OCI-LY1 (cell line): ENCODE data around the gene RAB42.
"Not testable (repeated sequence)": the region's sequence is repeated elsewhere in the genome, so short reads cannot be mapped to it uniquely, and the experiment has no call there.

Experiments
- H2AFZ ChIP-seq: fragments of 200-600 bp; sonication (generic), shearing (Covaris generic); 2 replicates; pipeline ENCODE4 v1.6.0; 2014; ENCODE audit warnings: antibody characterized with exemption, mild to moderate bottlenecking, low read length
- H3F3A ChIP-seq: fragments of 200-600 bp; sonication (generic), shearing (Covaris generic); 2 replicates; pipeline ENCODE4 v1.6.0; 2014; ENCODE audit warnings: mild to moderate bottlenecking, antibody characterized with exemption, low read length, moderate library complexity; ENCODE audit not compliant: insufficient read depth
- H3K27ac ChIP-seq: fragments of 200-600 bp; sonication (generic); 2 replicates; pipeline ENCODE4 v1.5.1; 2014; ENCODE audit warnings: low read length, mixed run types, mild to moderate bottlenecking, low read depth; ENCODE audit not compliant: poor library complexity, severe bottlenecking
- H3K27me3 ChIP-seq: fragments of 200-600 bp; sonication (generic); 2 replicates; pipeline ENCODE4 v1.6.0; 2014; ENCODE audit warnings: antibody characterized with exemption, mild to moderate bottlenecking, low read length, moderate library complexity; ENCODE audit not compliant: insufficient read depth
- H3K36me3 ChIP-seq: fragments of 200-600 bp; sonication (generic); 2 replicates; pipeline ENCODE4 v1.6.1; 2014; ENCODE audit warnings: mild to moderate bottlenecking, antibody characterized with exemption, low read length, moderate library complexity, mixed read lengths; ENCODE audit not compliant: insufficient read depth
- H3K4me1 ChIP-seq: fragments of 200-600 bp; sonication (generic); 2 replicates; pipeline ENCODE4 v1.5.1; 2014; ENCODE audit warnings: mild to moderate bottlenecking, low read length, moderate library complexity; ENCODE audit not compliant: insufficient read depth, severe bottlenecking
- H3K4me2 ChIP-seq: fragments of 200-600 bp; sonication (generic), shearing (Covaris generic); 2 replicates; pipeline ENCODE4 v1.6.1; 2014; ENCODE audit warnings: low read length
- H3K4me3 ChIP-seq: fragments of 200-600 bp; sonication (generic); 2 replicates; pipeline ENCODE4 v1.5.1; 2014; ENCODE audit warnings: low read length, low read depth, mild to moderate bottlenecking, mixed read lengths; ENCODE audit not compliant: poor library complexity, severe bottlenecking
- H3K79me2 ChIP-seq: fragments of 200-600 bp; shearing (Covaris generic); 2 replicates; pipeline ENCODE4 v1.6.1; 2016; ENCODE audit warnings: mixed run types, low read length, mixed read lengths; ENCODE audit not compliant: insufficient read depth
- H3K9ac ChIP-seq: fragments of 200-600 bp; sonication (generic), shearing (Covaris generic); 2 replicates; pipeline ENCODE4 v1.6.1; 2014; ENCODE audit warnings: mild to moderate bottlenecking, low read length, mixed read lengths
- H3K9me2 ChIP-seq: fragments of 200-600 bp; sonication (generic), shearing (Covaris generic); 2 replicates; pipeline ENCODE4 v1.6.1; 2014; ENCODE audit warnings: low read depth, mild to moderate bottlenecking, low read length, mixed read lengths
- H3K9me3 ChIP-seq: fragments of 200-600 bp; shearing (Covaris generic); 2 replicates; pipeline ENCODE4 v1.6.1; 2014; ENCODE audit warnings: low read length, mixed read lengths
- H4K20me1 ChIP-seq: fragments of 200-600 bp; sonication (generic), shearing (Covaris generic); 2 replicates; pipeline ENCODE4 v1.6.0; 2016; ENCODE audit warnings: mild to moderate bottlenecking, low read length; ENCODE audit not compliant: insufficient read depth
- CTCF ChIP-seq: fragments of 200-600 bp; sonication (generic), shearing (Covaris generic); IDR thresholded peaks from 2 replicates; pipeline ENCODE4 v1.5.1; 2017; ENCODE audit warnings: mild to moderate bottlenecking, antibody characterized with exemption, low read length, moderate library complexity, mixed read lengths
- EZH2 ChIP-seq: fragments of 200-600 bp; sonication (generic), shearing (Covaris generic); IDR thresholded peaks from 2 replicates; pipeline ENCODE4 v1.8.0; 2017; ENCODE audit warnings: borderline replicate concordance, mixed run types, mild to moderate bottlenecking, antibody characterized with exemption, low read length, moderate library complexity, mixed read lengths

RAB42 gene

GRCh38 chr1:28582248-28582615, 9.8 kb upstream of the RAB42 start:
- no peaks in the 10 kb centered on the region for H3K9me3 ChIP-seq
- peak overlapping the region; percentile 90 for H3K9ac ChIP-seq
- H3K27me3 ChIP-seq, result no peaks in the 10 kb centered on the region
- peaks cover 16% of the 10 kb centered on the region for H3K79me2 ChIP-seq
- H3K27ac ChIP-seq, result peak overlapping the region; percentile 31
- H2AFZ ChIP-seq, result no peak overlapping the region
- H3F3A ChIP-seq, result peaks cover 8% of the 10 kb centered on the region; the same call in 1 of the 2 replicates
- peak overlapping the region; percentile 86 for H3K4me3 ChIP-seq
- H3K4me2 ChIP-seq, result peak overlapping the region; percentile 79
- no peaks in the 10 kb centered on the region for H3K9me2 ChIP-seq
- TF ChIP-seq CTCF (no peak), EZH2 (no peak)
- H3K36me3 ChIP-seq, result peaks cover 44% of the 10 kb centered on the region
- H3K4me1 ChIP-seq, result peaks cover 42% of the 10 kb centered on the region
- no peaks in the 10 kb centered on the region for H4K20me1 ChIP-seq

GRCh38 chr1:28586585-28587391, 5.3 kb upstream of the RAB42 start:
- Histone ChIP-seq H3K4me2 (0 out of 2 replicates have a peak overlapping the region, but pooled peaks have one; percentile 5), H3K27ac (peak overlapping the region; percentile 30), H3K4me1 (peaks cover 28% of the 10 kb centered on the region)
- not testable (repeated sequence) for H3K36me3 ChIP-seq, H3K9ac ChIP-seq, H3K4me3 ChIP-seq, H3K27me3 ChIP-seq, H3K9me3 ChIP-seq, H3F3A ChIP-seq, H3K79me2 ChIP-seq, H2AFZ ChIP-seq, H4K20me1 ChIP-seq, H3K9me2 ChIP-seq

GRCh38 chr1:28592321-28593071, 431 bp downstream of the RAB42 start:
- Histone ChIP-seq H3K9ac (peak overlapping the region; percentile 38; the same call in 1 of the 2 replicates), H3K4me1 (peaks cover 10% of the 10 kb centered on the region), H3K4me3 (peak overlapping the region; percentile 56), H2AFZ (no peak overlapping the region), H3K36me3 (no peaks in the 10 kb centered on the region; the same call in 1 of the 2 replicates), H3K27ac (no peak overlapping the region), H3F3A (no peaks in the 10 kb centered on the region; the same call in 1 of the 2 replicates), H3K79me2 (no peaks in the 10 kb centered on the region), H3K27me3 (no peaks in the 10 kb centered on the region), H3K4me2 (peak overlapping the region; percentile 58), H3K9me3 (no peaks in the 10 kb centered on the region), H4K20me1 (no peaks in the 10 kb centered on the region), H3K9me2 (no peaks in the 10 kb centered on the region)
- TF ChIP-seq EZH2, result no peak
- TF ChIP-seq CTCF, result no peak

GRCh38 chr1:28593988-28594356, 1.9 kb downstream of the RAB42 start:
- H3K4me1 ChIP-seq, result peaks cover 10% of the 10 kb centered on the region
- H2AFZ ChIP-seq, H3K9me3 ChIP-seq, H3F3A ChIP-seq, H4K20me1 ChIP-seq, H3K4me3 ChIP-seq, H3K79me2 ChIP-seq, H3K9ac ChIP-seq, H3K27me3 ChIP-seq, H3K36me3 ChIP-seq, H3K4me2 ChIP-seq, H3K9me2 ChIP-seq, H3K27ac ChIP-seq: not testable (repeated sequence)

- H3K4me1 ChIP-seq, result peaks cover 17% of the 10 kb centered on the region
- not testable (repeated sequence) for H3K27me3 ChIP-seq, H2AFZ ChIP-seq, H3K9me2 ChIP-seq, H3K4me2 ChIP-seq, H4K20me1 ChIP-seq, H3K9me3 ChIP-seq, H3K4me3 ChIP-seq, H3K36me3 ChIP-seq, H3K27ac ChIP-seq, H3K79me2 ChIP-seq, H3F3A ChIP-seq, H3K9ac ChIP-seq
Observed at GRCh38 chr1:28594686-28595411, 2.8 kb downstream of the RAB42 start.
